ENCODE measurements around the gene ROR1. TPM values are rescaled to one million over a fixed set of nuclear protein-coding genes. Genes with fewer than 3 reads are reported as not detected.

The ROR1 gene
- total and polyA plus RNA-seq, 10 of the 15 experiments (the other 5 are each of a cell fraction or from before 2014, with no cell fraction given), result 0.02 to 0.08 (median 0.05) TPM; not detected in 6

DNA sequence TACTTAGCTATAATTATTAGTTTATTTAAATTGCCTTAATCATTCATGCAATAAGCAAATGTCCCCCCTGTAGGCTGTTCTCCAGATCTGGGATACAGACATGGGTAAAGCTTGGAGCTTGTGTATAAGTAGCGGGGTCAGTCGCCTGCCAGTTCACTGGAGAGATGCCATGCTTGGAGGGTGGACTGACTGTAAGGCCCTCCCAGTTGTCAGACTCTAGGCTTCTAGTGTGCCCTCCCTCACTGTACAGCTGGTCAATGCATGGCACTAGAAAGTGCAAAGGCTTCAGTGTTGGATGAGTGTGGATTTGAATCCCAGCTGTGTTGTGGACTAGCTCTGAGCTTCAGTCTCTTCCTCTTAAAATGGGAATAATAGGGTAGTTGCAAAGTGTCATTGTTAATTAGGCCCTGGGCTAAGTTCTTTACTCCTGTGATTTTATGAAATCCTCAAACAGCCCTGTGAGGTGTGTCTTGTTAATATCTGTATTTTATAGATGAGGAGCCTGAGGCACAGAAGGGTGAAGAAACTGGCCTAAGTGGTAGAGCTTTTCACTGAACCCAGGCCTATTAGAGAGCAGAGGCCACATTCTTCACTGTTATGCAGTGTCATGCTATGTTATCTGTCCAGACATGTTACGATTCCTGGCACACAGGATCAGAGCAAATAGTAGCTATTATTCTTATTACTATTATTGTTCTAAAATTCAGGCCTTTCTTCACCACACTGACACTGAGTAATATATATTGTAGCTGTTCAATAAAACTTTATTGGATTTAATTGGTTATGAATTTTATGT, 85.9 kb downstream of the ROR1 start:
- ATAC-seq, result no peak
- in situ Hi-C loops (cut with MboI) (no loop called here), intact Hi-C loops (cut with micrococcal nuclease; ENCODE audit: unreplicated experiment) (no loop called here)
- TF ChIP-seq RCOR1 (conservative IDR thresholded peaks at IDR 0.05; ENCODE audit: low read depth, low read length) (no peak), ATF7 (IDR thresholded peaks at IDR 0.05; ENCODE audit: low read depth) (no peak), SMAD5 (IDR thresholded peaks at IDR 0.05; ENCODE audit: low read depth) (no peak), MTA2 (IDR thresholded peaks at IDR 0.05; ENCODE audit: low read depth) (no peak), LARP7 (IDR thresholded peaks at IDR 0.05) (no peak), CBX5 (IDR thresholded peaks at IDR 0.05; ENCODE audit: low read depth) (no peak), PML (IDR thresholded peaks at IDR 0.05; ENCODE audit: low read length) (no peak), NFXL1 (IDR thresholded peaks at IDR 0.05; ENCODE audit: borderline replicate concordance) (no peak), CBFB (IDR thresholded peaks at IDR 0.05; ENCODE audit: low read depth) (no peak), HDAC2 (IDR thresholded peaks at IDR 0.05) (no peak)
- TF ChIP-seq, protein P1, sequence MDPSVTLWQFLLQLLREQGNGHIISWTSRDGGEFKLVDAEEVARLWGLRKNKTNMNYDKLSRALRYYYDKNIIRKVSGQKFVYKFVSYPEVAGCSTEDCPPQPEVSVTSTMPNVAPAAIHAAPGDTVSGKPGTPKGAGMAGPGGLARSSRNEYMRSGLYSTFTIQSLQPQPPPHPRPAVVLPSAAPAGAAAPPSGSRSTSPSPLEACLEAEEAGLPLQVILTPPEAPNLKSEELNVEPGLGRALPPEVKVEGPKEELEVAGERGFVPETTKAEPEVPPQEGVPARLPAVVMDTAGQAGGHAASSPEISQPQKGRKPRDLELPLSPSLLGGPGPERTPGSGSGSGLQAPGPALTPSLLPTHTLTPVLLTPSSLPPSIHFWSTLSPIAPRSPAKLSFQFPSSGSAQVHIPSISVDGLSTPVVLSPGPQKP (IDR thresholded peaks at IDR 0.05; ENCODE audit: low read depth, low read length), result no peak
- H3K79me2 ChIP-seq (ENCODE audit: control insufficient read depth, insufficient read depth, low read length), result no peaks in the 10 kb centered on the region
- POLR2A ChIA-PET, result no interaction called here
- SMC1A ChIA-PET (ENCODE audit: uncharacterized antibody, unreplicated experiment), result interaction anchor here (0.7 to 1.2 kb wide), 3 partner anchors 27 to 178 kb away, joined by 3 to 4 read pairs (median 3); no protein-coding TSS in a partner anchor
- BruUV-seq (replicated peaks), result no TSS peak
- H3K27ac ChIP-seq (ENCODE audit: control insufficient read depth, insufficient read depth), result no peak overlapping the region
- H3K9ac ChIP-seq (ENCODE audit: control insufficient read depth, insufficient read depth, low read length), result no peak overlapping the region
- RAD21 ChIA-PET (ENCODE audit: unreplicated experiment), result no interaction called here
- FAIRE-seq, result no peak
- H3K36me3 ChIP-seq (ENCODE audit: control insufficient read depth in 2 of 2, insufficient read depth in 2 of 2, low read length in 1 of 2), result no peaks in the 10 kb centered on the region
- no peaks in the 10 kb centered on the region; a peak in 2 of 4 replicates for H3K27me3 ChIP-seq (replicated peaks in 1 of 2; ENCODE audit: control insufficient read depth in 2 of 2, insufficient read depth in 2 of 2, low read length in 1 of 2)
- no peak for DNase-seq (ENCODE audit: low read depth, low spot score)
- CTCF ChIA-PET, result interaction anchor here (0.6 kb wide), 1 partner anchor 54 kb away, joined by 3 read pairs; no protein-coding TSS in a partner anchor
- H3K4me1 ChIP-seq (ENCODE audit: control insufficient read depth, insufficient read depth, low read length), result no peaks in the 10 kb centered on the region
- no peak overlapping the region for H3K4me2 ChIP-seq (ENCODE audit: control insufficient read depth, insufficient read depth)
- 72% methylated on average over 3 of the region's 3 CpGs for WGBS (ENCODE audit: insufficient coverage, insufficient replicate concordance, low lambda C conversion rate, missing lambda C conversion rate)
- no peak overlapping the region for H3K4me3 ChIP-seq
- no peaks in the 10 kb centered on the region for H3K9me3 ChIP-seq (replicated peaks; ENCODE audit: control insufficient read depth, insufficient read depth, low read length)
- no peak overlapping the region for H2AFZ ChIP-seq (ENCODE audit: control insufficient read depth, low read depth, low read length)
- H4K20me1 ChIP-seq (ENCODE audit: control insufficient read depth, insufficient read depth), result no peaks in the 10 kb centered on the region; the same call in 1 of the 2 replicates
